Ovary (tissue), 3 donors: ENCODE data around the gene GPHN.

ENCODE experiments used
- CTCF ChIP-seq, 3 donors: fragments of 450-650 bp in 2 of 3; fragments of 200-600 bp in 1 of 3; IDR thresholded peaks; one replicate each; pipeline versions ENCODE4 v1.5.1 to v1.8.0; 2016 to 2022; ENCODE audit warnings: antibody characterized with exemption in 3 of 3, mild to moderate bottlenecking in 1 of 3
- POLR2A ChIP-seq: fragments of 450-650 bp; IDR thresholded peaks from one replicate; pipeline ENCODE4 v1.6.1; 2017; ENCODE audit warnings: antibody characterized with exemption, mild to moderate bottlenecking, moderate library complexity
- donor health status: DM: no; HTN: no; CAD: no.

- no peak for TF ChIP-seq CTCF (IDR thresholded peaks at IDR 0.05)
- TF ChIP-seq POLR2A: no peak
Measured at GRCh38 chr14:66701813-66702212, 193.9 kb downstream of the GPHN start.
